Measurements from ENCODE around the gene NATD1. TPM values are rescaled to one million over a fixed set of nuclear protein-coding genes. Genes with fewer than 3 reads are reported as not detected.

Gene NATD1
- total and polyA plus RNA-seq, 2 experiments from 2014 or later: 3.6 to 5.0 TPM

DNA sequence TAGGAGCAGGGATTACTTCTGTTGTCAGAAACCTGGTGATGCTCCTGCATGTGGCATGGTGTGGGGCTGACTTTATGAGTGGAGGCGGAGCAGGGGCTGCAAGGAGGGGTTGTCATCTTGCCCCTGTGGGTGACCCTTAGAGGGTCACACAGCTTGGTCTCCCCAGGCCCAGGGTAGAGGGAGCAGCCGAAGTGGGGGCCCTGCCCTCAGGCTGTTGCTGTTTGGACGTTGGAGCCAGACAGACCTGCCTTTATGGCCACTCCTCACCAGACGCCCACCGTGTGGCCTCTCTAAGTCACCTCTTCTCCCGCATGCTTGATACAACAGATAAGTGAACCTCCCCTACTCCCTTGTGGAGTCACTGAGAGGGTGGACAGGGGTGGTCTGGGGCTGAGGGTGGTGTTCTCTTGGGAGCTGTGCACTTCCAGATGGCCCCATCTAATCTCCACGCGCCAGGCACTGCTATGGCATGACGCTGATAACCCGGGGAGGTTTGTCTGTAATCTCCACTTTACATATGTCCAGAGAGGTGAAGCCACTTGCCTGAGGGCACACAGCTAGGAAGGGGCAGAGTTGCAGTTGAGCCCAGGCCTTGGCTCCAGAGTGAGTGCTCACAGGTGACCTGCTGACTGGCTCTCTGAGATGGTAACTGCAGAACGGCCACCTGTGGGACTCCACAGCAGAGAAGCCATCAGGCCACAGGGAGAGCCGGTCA, 41.3 kb upstream of the NATD1 start:
- TF ChIP-seq EZH2 (IDR thresholded peaks at IDR 0.05; ENCODE audit: insufficient read depth, poor library complexity, severe bottlenecking) (no peak), EZH2phosphoT487 (IDR thresholded peaks at IDR 0.05; ENCODE audit: insufficient read depth, low read depth) (no peak)
- Histone ChIP-seq H3K27ac (no peak overlapping the region), H3K4me3 (no peak overlapping the region), H3K79me2 (ENCODE audit: insufficient read depth) (peaks cover 100% of the 10 kb centered on the region), H3K4me2 (ENCODE audit: unreplicated experiment) (no peak overlapping the region), H2AFZ (no peak overlapping the region), H3K27me3 (replicated peaks; ENCODE audit: insufficient read depth) (no peaks in the 10 kb centered on the region), H3K4me1 (ENCODE audit: insufficient read depth) (peaks cover 12% of the 10 kb centered on the region; the same call in 1 of the 2 replicates), H3F3A (ENCODE audit: insufficient read depth) (no peaks in the 10 kb centered on the region), H3K36me3 (ENCODE audit: low read depth) (no peaks in the 10 kb centered on the region; the same call in 1 of the 2 replicates), H3K9ac (peak overlapping the region; percentile 9; the same call in 1 of the 2 replicates), H3K9me2 (ENCODE audit: insufficient read depth) (no peaks in the 10 kb centered on the region), H4K20me1 (ENCODE audit: insufficient read depth) (peaks cover 8% of the 10 kb centered on the region; the same call in 1 of the 2 replicates), H3K9me3 (ENCODE audit: low read depth) (no peaks in the 10 kb centered on the region)
- no peak for DNase-seq
- in situ Hi-C loops (cut with MboI): no loop called here
- WGBS, 2 experiments (ENCODE audit: low coverage in 1 of 2, low lambda C conversion rate in 2 of 2, missing lambda C conversion rate in 2 of 2): 58 to 60% methylated on average over 12 of the region's 12 CpGs

DNA sequence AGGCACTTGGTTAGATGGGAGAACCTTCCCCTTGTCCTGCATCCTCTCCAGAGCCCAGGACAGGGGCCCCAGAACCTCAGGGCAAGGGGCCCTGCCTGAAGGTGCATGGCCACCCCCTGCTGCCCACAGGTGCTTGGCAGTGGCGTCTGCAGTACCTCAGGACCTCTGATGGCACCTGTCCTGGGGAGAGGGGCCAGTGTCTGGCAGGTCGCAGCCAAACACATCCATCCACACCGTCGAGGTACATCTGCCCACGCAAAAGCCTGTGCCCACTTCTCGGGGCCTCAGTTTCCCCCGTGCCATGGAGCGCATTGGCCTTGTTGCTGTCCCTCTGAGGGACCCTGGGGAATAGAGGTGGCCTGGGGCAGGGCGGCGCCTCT, 40.6 kb upstream of the NATD1 start:
- Histone ChIP-seq H3K36me3 (ENCODE audit: low read depth) (no peaks in the 10 kb centered on the region; the same call in 1 of the 2 replicates), H3K79me2 (ENCODE audit: insufficient read depth) (peaks cover 100% of the 10 kb centered on the region), H3K27ac (no peak overlapping the region), H3K9me2 (ENCODE audit: insufficient read depth) (no peaks in the 10 kb centered on the region), H2AFZ (no peak overlapping the region), H3K4me1 (ENCODE audit: insufficient read depth) (peaks cover 16% of the 10 kb centered on the region), H3K27me3 (replicated peaks; ENCODE audit: insufficient read depth) (no peaks in the 10 kb centered on the region), H3K4me2 (ENCODE audit: unreplicated experiment) (no peak overlapping the region), H3F3A (ENCODE audit: insufficient read depth) (no peaks in the 10 kb centered on the region), H3K9ac (no peak overlapping the region), H4K20me1 (ENCODE audit: insufficient read depth) (peaks cover 8% of the 10 kb centered on the region; the same call in 1 of the 2 replicates), H3K4me3 (no peak overlapping the region), H3K9me3 (ENCODE audit: low read depth) (no peaks in the 10 kb centered on the region)
- in situ Hi-C loops (cut with MboI): no loop called here
- DNase-seq: no peak
- 43 to 63% methylated on average over 10 of the region's 10 CpGs for WGBS, 2 experiments (ENCODE audit: low coverage in 1 of 2, low lambda C conversion rate in 2 of 2, missing lambda C conversion rate in 2 of 2)
- no peak for TF ChIP-seq EZH2phosphoT487 (IDR thresholded peaks at IDR 0.05; ENCODE audit: insufficient read depth, low read depth)

DNA sequence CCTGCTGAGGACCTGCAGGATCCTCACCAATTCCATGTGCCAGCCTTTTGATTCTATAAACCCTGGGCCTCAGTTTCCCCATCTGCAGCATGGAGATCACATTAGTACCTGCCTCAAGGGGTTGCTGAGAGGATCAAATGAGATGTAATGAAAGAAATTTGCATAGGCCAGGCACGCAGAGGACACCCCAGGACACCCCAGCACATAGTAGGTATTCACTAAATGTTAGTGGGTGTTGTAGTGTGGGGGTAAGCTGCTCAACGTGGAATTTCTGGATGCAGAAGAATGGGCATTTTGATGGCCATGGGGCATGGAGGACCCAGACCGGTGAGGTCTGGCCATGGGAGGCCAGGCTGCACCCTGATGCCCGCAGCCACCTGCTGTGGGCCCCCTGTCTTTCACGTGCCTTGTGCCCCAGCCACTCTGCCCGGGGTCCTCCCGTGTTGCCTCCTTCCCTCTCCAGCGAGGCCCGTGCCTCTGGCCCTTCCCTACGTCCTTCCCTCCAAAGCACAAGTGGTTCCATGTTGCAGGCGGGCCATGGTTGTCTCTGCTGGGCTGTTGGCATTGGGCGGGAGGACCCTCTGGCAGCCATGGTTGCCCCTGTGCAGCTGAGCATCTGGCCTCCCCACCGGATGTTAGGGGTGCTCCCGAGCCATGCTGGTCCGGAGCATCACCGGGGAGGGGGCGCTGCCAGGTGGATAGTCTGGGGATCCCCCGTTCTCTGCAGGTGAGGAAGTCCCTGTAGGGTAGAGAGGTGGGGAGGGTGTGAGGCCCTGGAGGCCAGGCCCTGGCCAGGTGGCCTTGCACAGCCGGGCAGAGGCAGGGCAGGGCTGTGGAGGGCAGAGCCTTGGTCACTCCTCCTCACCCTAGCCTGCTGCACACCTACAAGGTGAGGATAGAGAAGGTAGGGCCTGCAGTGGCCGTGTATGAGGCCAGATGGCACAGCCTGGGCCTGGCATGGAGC, 39.9 kb upstream of the NATD1 start:
- H3K27me3 ChIP-seq (replicated peaks; ENCODE audit: insufficient read depth): no peaks in the 10 kb centered on the region
- H2AFZ ChIP-seq: no peak overlapping the region
- H4K20me1 ChIP-seq (ENCODE audit: insufficient read depth): peaks cover 8% of the 10 kb centered on the region; the same call in 1 of the 2 replicates
- peaks cover 100% of the 10 kb centered on the region for H3K79me2 ChIP-seq (ENCODE audit: insufficient read depth)
- H3K36me3 ChIP-seq (ENCODE audit: low read depth): no peaks in the 10 kb centered on the region; the same call in 1 of the 2 replicates
- no peak overlapping the region for H3K27ac ChIP-seq
- no peak overlapping the region for H3K4me2 ChIP-seq (ENCODE audit: unreplicated experiment)
- 68 to 69% methylated on average over 20 of the region's 20 CpGs for WGBS, 2 experiments (ENCODE audit: low coverage in 1 of 2, low lambda C conversion rate in 2 of 2, missing lambda C conversion rate in 2 of 2)
- no peak overlapping the region for H3K4me3 ChIP-seq
- peaks cover 23% of the 10 kb centered on the region for H3K4me1 ChIP-seq (ENCODE audit: insufficient read depth)
- no peak for TF ChIP-seq EZH2phosphoT487 (IDR thresholded peaks at IDR 0.05; ENCODE audit: insufficient read depth, low read depth)
- H3K9ac ChIP-seq: no peak overlapping the region
- H3K9me3 ChIP-seq (ENCODE audit: low read depth): no peaks in the 10 kb centered on the region
- H3F3A ChIP-seq (ENCODE audit: insufficient read depth): no peaks in the 10 kb centered on the region
- H3K9me2 ChIP-seq (ENCODE audit: insufficient read depth): no peaks in the 10 kb centered on the region
- in situ Hi-C loops (cut with MboI): no loop called here
- no peak for DNase-seq

DNA sequence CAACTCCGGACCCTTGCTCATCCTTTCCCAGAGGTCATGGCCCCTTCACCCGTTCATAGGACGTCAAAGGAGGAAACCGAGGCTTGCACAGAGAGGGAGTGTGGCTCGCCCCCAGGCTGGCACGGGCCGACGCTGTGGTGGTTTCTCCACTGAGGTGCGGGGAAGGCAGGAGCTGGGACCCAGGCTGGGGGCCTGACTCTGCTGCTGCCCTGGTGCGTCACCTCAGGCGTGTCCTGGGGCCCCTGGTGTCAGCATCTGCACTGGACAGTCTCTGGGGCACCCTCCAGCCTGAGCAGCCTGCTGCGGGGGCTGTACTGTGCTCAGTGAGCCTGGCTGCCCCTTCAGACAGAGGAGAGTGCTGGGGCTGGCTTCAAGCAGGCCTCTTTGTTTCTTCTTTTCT, 38.7 kb upstream of the NATD1 start:
- Histone ChIP-seq H4K20me1 (ENCODE audit: insufficient read depth) (peaks cover 8% of the 10 kb centered on the region; the same call in 1 of the 2 replicates), H3K9ac (no peak overlapping the region), H3K4me1 (ENCODE audit: insufficient read depth) (peaks cover 30% of the 10 kb centered on the region), H3K36me3 (ENCODE audit: low read depth) (no peaks in the 10 kb centered on the region; the same call in 1 of the 2 replicates), H3K9me3 (ENCODE audit: low read depth) (no peaks in the 10 kb centered on the region), H3K79me2 (ENCODE audit: insufficient read depth) (peaks cover 99% of the 10 kb centered on the region), H3K4me2 (ENCODE audit: unreplicated experiment) (no peak overlapping the region), H3K27ac (no peak overlapping the region), H2AFZ (no peak overlapping the region), H3F3A (ENCODE audit: insufficient read depth) (peaks cover 6% of the 10 kb centered on the region; the same call in 1 of the 2 replicates), H3K9me2 (ENCODE audit: insufficient read depth) (no peaks in the 10 kb centered on the region), H3K27me3 (replicated peaks; ENCODE audit: insufficient read depth) (no peaks in the 10 kb centered on the region), H3K4me3 (no peak overlapping the region)
- in situ Hi-C loops (cut with MboI): no loop called here
- TF ChIP-seq EZH2 (IDR thresholded peaks at IDR 0.05; ENCODE audit: insufficient read depth, poor library complexity, severe bottlenecking) (no peak), EZH2phosphoT487 (IDR thresholded peaks at IDR 0.05; ENCODE audit: insufficient read depth, low read depth) (no peak)
- WGBS, 2 experiments (ENCODE audit: low coverage in 1 of 2, low lambda C conversion rate in 2 of 2, missing lambda C conversion rate in 2 of 2): 62 to 64% methylated on average over 12 of the region's 12 CpGs
- no peak for DNase-seq
